Activated CD4-positive, CD25-positive, alpha-beta regulatory T cell treated with anti-CD3 and anti-CD28 coated beads, Interleukin-2, amount 50 U/mL, for 72 hours (primary cell): ENCODE results near the gene TAOK1.

ENCODE experiments used
- DNase-seq: peaks from one replicate; pipeline ENCODE4 v3.0.0; 2021

Gene TAOK1

GRCh38 chr17:29572691-29573557 is 182.8 kb downstream of the TAOK1 start:
- DNase-seq = peak; percentile 63

GRCh38 chr17:29573558-29573869 is 183.4 kb downstream of the TAOK1 start:
- peak; percentile 28 for DNase-seq

- peak; percentile 28 for DNase-seq
These were observed 183.9 kb downstream of the TAOK1 start for GRCh38 chr17:29573871-29574731.

GRCh38 chr17:29574732-29575510 is 184.8 kb downstream of the TAOK1 start:
- DNase-seq = peak; percentile 28

- DNase-seq = peak; percentile 23
These were observed 185.5 kb downstream of the TAOK1 start for GRCh38 chr17:29575511-29576213.

GRCh38 chr17:29576214-29577000 is 186.2 kb downstream of the TAOK1 start:
- DNase-seq = no peak

GRCh38 chr17:29577001-29577370 is 186.8 kb downstream of the TAOK1 start:
- DNase-seq = no peak

- DNase-seq = no peak
These were observed 187.4 kb downstream of the TAOK1 start for GRCh38 chr17:29577385-29578211.

- DNase-seq = no peak
These were observed 188.7 kb downstream of the TAOK1 start for GRCh38 chr17:29578626-29579485.

- DNase-seq = peak; percentile 89
These were observed 190.0 kb downstream of the TAOK1 start for GRCh38 chr17:29579866-29580771.

GRCh38 chr17:29581583-29582253 is 191.6 kb downstream of the TAOK1 start:
- DNase-seq = no peak

GRCh38 chr17:29582254-29582765 is 192.1 kb downstream of the TAOK1 start:
- no peak for DNase-seq

GRCh38 chr17:29582772-29583171 is 192.6 kb downstream of the TAOK1 start:
- no peak for DNase-seq

GRCh38 chr17:29583324-29584248 is 193.4 kb downstream of the TAOK1 start:
- DNase-seq = no peak

GRCh38 chr17:29584452-29585079 is 194.4 kb downstream of the TAOK1 start:
- DNase-seq = no peak

GRCh38 chr17:29585080-29585751 is 195.1 kb downstream of the TAOK1 start:
- DNase-seq = no peak
